PC-3 (cell line): ENCODE results near the gene TEKTIP1. TPM values are rescaled to one million over a fixed set of nuclear protein-coding genes. Genes with fewer than 3 reads are reported as not detected.

Experiments used
- ATAC-seq: fragments of 200-7000 bp; cut with Tn5 transposase; 2 replicates; pipeline ENCODE4 v1.9.1; 2020; ENCODE audit warnings: mild to moderate bottlenecking, moderate library complexity
- BruUV-seq: library from RNA; stranded (reverse); fragments of 400-500 nt; replicated peaks from 2 replicates; lab custom pipeline; 2021; lab: Mats Ljungman, UMichigan
- CTCF ChIA-PET: fragments of 300-600 bp; sonication (Branson Sonifier 250); formaldehyde crosslinking; loops from one replicate; lab custom pipeline; 2022; ENCODE audit warnings: antibody characterized with exemption; lab: Charles Lee
- POLR2A ChIA-PET: fragments of 300-600 bp; sonication (Branson Sonifier 250); formaldehyde crosslinking; loops from one replicate; lab custom pipeline; 2022; ENCODE audit warnings: antibody characterized with exemption; ENCODE audit not compliant: unreplicated experiment; lab: Charles Lee
- DNase-seq: peaks from one replicate; pipeline ENCODE4 v3.0.0-alpha.2; 2015
- H2AFZ ChIP-seq: fragments of 300-600 bp; sonication (generic); 2 replicates; pipeline ENCODE4 v1.6.0; 2016; ENCODE audit warnings: antibody characterized with exemption, low read length
- H3F3A ChIP-seq: fragments of 300-600 bp; sonication (generic); one replicate; pipeline ENCODE4 v1.6.0; 2017; ENCODE audit warnings: antibody characterized with exemption, low read length, control low read depth, mild to moderate bottlenecking; ENCODE audit not compliant: unreplicated experiment
- H3K27ac ChIP-seq: fragments of 300-600 bp; sonication (generic); 2 replicates; pipeline ENCODE4 v1.5.1; 2016; ENCODE audit warnings: mild to moderate bottlenecking, low read length
- H3K27me3 ChIP-seq: fragments of 300-600 bp; sonication (generic); 2 replicates; pipeline ENCODE4 v1.6.1; 2016; ENCODE audit warnings: low read length, mixed read lengths
- H3K36me3 ChIP-seq: fragments of 300-600 bp; sonication (generic); 2 replicates; pipeline ENCODE4 v1.6.1; 2016; ENCODE audit warnings: low read depth, mixed run types, low read length, mixed read lengths
- H3K4me1 ChIP-seq: fragments of 300-600 bp; sonication (generic); 2 replicates; pipeline ENCODE4 v1.5.1; 2016; ENCODE audit warnings: low read length; ENCODE audit not compliant: insufficient read depth
- H3K4me2 ChIP-seq: fragments of 300-600 bp; sonication (generic); 2 replicates; pipeline ENCODE4 v1.6.0; 2016; ENCODE audit warnings: low read length
- H3K4me3 ChIP-seq: fragments of 300-600 bp; sonication (generic); 2 replicates; pipeline ENCODE4 v1.5.1; 2016; ENCODE audit warnings: mild to moderate bottlenecking, low read length, mixed read lengths
- H3K79me2 ChIP-seq: fragments of 300-600 bp; sonication (generic); 2 replicates; pipeline ENCODE4 v1.6.1; 2017; ENCODE audit warnings: low read length, mixed read lengths
- H3K9ac ChIP-seq: fragments of 300-600 bp; sonication (generic); 2 replicates; pipeline ENCODE4 v1.6.0; 2016; ENCODE audit warnings: mild to moderate bottlenecking, low read length
- H3K9me2 ChIP-seq: fragments of 300-600 bp; sonication (generic); replicated peaks from 2 replicates; pipeline ENCODE4 v1.6.1; 2016; ENCODE audit warnings: mixed run types, low read length, mixed read lengths
- H3K9me3 ChIP-seq: fragments of 300-600 bp; sonication (generic); 2 replicates; pipeline ENCODE4 v1.6.1; 2016; ENCODE audit warnings: low read length, mixed read lengths
- H4K20me1 ChIP-seq: fragments of 300-600 bp; sonication (generic); 2 replicates; pipeline ENCODE4 v1.6.1; 2016; ENCODE audit warnings: low read length, mixed read lengths
- CTCF ChIP-seq: fragments of 300-600 bp; sonication (generic); conservative IDR thresholded peaks from 2 replicates; pipeline ENCODE4 v1.5.1; 2017; ENCODE audit warnings: antibody characterized with exemption, low read depth, mild to moderate bottlenecking, low read length
- EZH2 ChIP-seq: fragments of 300-600 bp; sonication (generic); IDR thresholded peaks from one replicate; pipeline ENCODE4 v1.6.1; 2017; ENCODE audit warnings: antibody characterized with exemption, mild to moderate bottlenecking, low read length; ENCODE audit not compliant: unreplicated experiment
- EZH2phosphoT487 ChIP-seq: fragments of 300-600 bp; sonication (generic); IDR thresholded peaks from 2 replicates; pipeline ENCODE4 v1.6.1; 2018; ENCODE audit warnings: mild to moderate bottlenecking, antibody characterized with exemption, low read length, borderline replicate concordance
- intact Hi-C: fragments of 100-400 bp; cut with micrococcal nuclease; formaldehyde crosslinking; loops from 2 replicates; pipeline ENCODE4 v1.9.0; 2023
- total RNA-seq: library from RNA; depleted of rRNA; stranded (reverse); fragments of >200 nt; gene quantifications from 2 replicates; pipeline ENCODE4 v1.2.3, GENCODE V29; 2014

Gene TEKTIP1
- total RNA-seq, 1 experiment from 2014 or later, result not detected

DNA sequence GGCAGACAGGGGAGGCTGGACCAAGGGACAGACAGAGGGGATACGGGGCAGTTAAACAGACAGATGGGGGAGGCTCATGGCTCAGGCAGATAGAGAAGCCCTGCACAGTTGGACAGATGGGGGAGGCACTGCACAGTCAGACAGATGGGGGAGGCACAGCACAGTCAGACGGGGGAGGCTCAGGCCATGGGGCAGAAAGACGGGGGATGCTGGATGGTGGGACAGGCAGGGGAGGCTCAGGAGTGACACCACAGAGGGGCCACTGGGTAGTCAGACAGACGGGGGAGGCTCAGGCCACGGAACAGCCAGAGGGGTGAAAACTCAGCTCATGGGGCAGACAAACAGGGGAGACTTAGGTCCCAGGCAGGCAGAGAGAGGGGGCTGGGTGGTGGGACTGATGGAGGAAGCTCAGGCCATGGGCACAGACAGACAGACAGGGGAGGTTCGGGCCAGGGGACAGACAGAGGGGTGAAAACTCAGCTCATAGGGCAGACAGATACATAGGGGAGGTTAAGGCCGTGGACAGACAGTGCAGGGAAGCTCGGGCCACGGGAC, 17.5 kb downstream of the TEKTIP1 start:
- Histone ChIP-seq H3K36me3 (no peaks in the 10 kb centered on the region), H2AFZ (no peak overlapping the region), H3K4me1 (peaks cover 12% of the 10 kb centered on the region; the same call in 1 of the 2 replicates), H3K79me2 (peaks cover 41% of the 10 kb centered on the region), H3K4me2 (peak overlapping the region; percentile 92), H3K4me3 (peak overlapping the region; percentile 91), H3K9me3 (no peaks in the 10 kb centered on the region), H4K20me1 (peaks cover 18% of the 10 kb centered on the region), H3F3A (no peaks in the 10 kb centered on the region), H3K27me3 (no peaks in the 10 kb centered on the region), H3K27ac (no peak overlapping the region), H3K9me2 (no peaks in the 10 kb centered on the region), H3K9ac (peak overlapping the region; percentile 76)
- TF ChIP-seq EZH2phosphoT487, result no peak
- TF ChIP-seq EZH2, result no peak
- TF ChIP-seq CTCF, result no peak
- no peak for ATAC-seq
- intact Hi-C loops, result no loop called here
- BruUV-seq, result no TSS peak
- CTCF ChIA-PET, result no interaction called here
- DNase-seq, result no peak
- POLR2A ChIA-PET, result interaction anchor here (0.6 kb wide), 1 partner anchor 11 kb away, joined by 13 read pairs; no protein-coding TSS in a partner anchor

- ATAC-seq (peak; percentile 19), DNase-seq (peak; percentile 45)
- no peaks in the 10 kb centered on the region for H3F3A ChIP-seq
- H3K79me2 ChIP-seq, result peaks cover 41% of the 10 kb centered on the region
- CTCF ChIA-PET, result no interaction called here
- peak overlapping the region; percentile 92 for H3K4me2 ChIP-seq
- no peaks in the 10 kb centered on the region for H3K36me3 ChIP-seq
- no TSS peak for BruUV-seq
- H3K27me3 ChIP-seq, result no peaks in the 10 kb centered on the region
- H2AFZ ChIP-seq, result no peak overlapping the region
- peak overlapping the region; percentile 30; the same call in 1 of the 2 replicates for H3K27ac ChIP-seq
- peak overlapping the region; percentile 76 for H3K9ac ChIP-seq
- intact Hi-C loops, result no loop called here
- peaks cover 18% of the 10 kb centered on the region for H4K20me1 ChIP-seq
- H3K4me1 ChIP-seq, result peaks cover 13% of the 10 kb centered on the region; the same call in 1 of the 2 replicates
- TF ChIP-seq EZH2phosphoT487, result no peak
- TF ChIP-seq CTCF, result no peak
- no peaks in the 10 kb centered on the region for H3K9me3 ChIP-seq
- POLR2A ChIA-PET, result interaction anchor here (0.6 kb wide), 1 partner anchor 12 kb away, joined by 13 read pairs; no protein-coding TSS in a partner anchor
- H3K9me2 ChIP-seq, result no peaks in the 10 kb centered on the region
- peak overlapping the region; percentile 91 for H3K4me3 ChIP-seq
Measured at GRCh38 chr19:3556978-3557460, 18.0 kb downstream of the TEKTIP1 start.
